Uterus (tissue), 2 donors: Measurements from ENCODE around the gene CPNE1.

Experiments
- CTCF ChIP-seq, 4 experiments: fragments of 200-600 bp in 2 of 4; fragments of 450-650 bp in 2 of 4; sonication (generic) in 2 of 4; IDR thresholded peaks; one replicate each; pipeline ENCODE4 v1.5.1; 2016 to 2019; ENCODE audit warnings: antibody characterized with exemption in 4 of 4, mild to moderate bottlenecking in 2 of 4, moderate library complexity in 1 of 4
- POLR2A ChIP-seq, 2 donors: fragments of 450-650 bp; IDR thresholded peaks; one replicate each; pipeline ENCODE4 v1.6.1; 2016; ENCODE audit warnings: antibody characterized with exemption in 2 of 2, mild to moderate bottlenecking in 1 of 2, moderate library complexity in 1 of 2

GRCh38 chr20:35601990-35602389 lies 62.7 kb downstream of the CPNE1 start:
- TF ChIP-seq POLR2A (IDR thresholded peaks at IDR 0.05) (no peak), CTCF (IDR thresholded peaks at IDR 0.05) (no peak)
